Measurements from ENCODE around the gene TRMO.
A peak's percentile ranks its signal among the peaks of the same experiment; 100 is the strongest.

The TRMO gene

DNA sequence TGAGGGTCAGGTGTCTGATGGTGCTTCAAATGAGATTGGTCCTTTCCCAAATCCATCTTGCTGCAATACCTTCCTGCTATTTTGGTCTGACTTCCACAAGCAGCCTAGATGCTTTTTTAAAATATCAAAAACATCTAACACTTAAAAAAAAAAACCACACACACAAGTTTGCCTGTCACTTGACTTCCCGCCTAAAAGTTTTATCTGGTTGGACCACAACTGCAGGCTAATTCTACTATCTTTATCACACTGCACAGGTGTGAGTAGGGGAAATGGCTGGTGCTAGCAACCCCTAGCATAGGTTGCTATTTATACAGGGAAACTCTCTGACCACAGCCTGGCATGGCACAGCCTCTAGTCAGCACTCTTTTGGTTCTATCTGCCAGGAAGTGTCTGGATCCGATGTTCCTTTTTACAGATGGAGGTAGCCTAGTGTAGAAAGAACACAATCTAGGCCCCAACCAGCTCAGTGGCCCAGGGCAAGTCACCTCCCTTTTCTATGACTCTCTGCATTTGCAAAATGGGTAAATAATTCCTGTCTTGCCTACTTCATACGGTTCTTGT lies 15.9 kb upstream of the TRMO start, which contains the start of gene HEMGN:
Gene HEMGN, minus strand, starts transcription at position 92 of the 564 bp plus-strand sequence. Its CDS starts 36 bp downstream, at position 56.
- DNase-seq = peak; percentile 58 to 71

DNA sequence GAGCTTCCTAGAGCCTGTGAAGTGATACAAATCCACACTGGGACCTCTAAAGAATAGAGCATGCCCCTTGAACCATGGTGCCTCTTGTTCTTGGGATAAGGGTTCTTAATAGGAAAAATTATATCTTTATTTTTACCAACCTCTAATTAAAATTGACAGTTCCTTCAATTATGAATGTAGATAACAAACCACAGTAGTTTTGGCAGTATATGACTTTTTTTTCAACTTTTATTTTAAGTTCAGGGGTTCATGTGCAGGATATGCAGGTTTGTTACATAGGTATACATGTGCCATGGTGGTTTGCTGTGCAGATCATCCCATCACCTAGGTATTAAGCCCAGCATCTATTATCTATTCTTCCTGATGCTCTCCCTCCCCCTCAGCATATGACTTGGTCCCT lies 14.7 kb upstream of the TRMO start:
- DNase-seq = no peak

- DNase-seq = no peak
These were observed 13.0 kb upstream of the TRMO start for GRCh38 chr9:97935276-97935675.

GRCh38 chr9:97934321-97935115 lies 12.2 kb upstream of the TRMO start:
- no peak for DNase-seq

- no peak for DNase-seq
These were observed 11.1 kb upstream of the TRMO start for GRCh38 chr9:97933297-97933998.

GRCh38 chr9:97930972-97931371 lies 8.7 kb upstream of the TRMO start:
- DNase-seq = peak in 1 of 2 donors; percentile 26

GRCh38 chr9:97928986-97929604 lies 6.8 kb upstream of the TRMO start:
- no peak for DNase-seq

DNA sequence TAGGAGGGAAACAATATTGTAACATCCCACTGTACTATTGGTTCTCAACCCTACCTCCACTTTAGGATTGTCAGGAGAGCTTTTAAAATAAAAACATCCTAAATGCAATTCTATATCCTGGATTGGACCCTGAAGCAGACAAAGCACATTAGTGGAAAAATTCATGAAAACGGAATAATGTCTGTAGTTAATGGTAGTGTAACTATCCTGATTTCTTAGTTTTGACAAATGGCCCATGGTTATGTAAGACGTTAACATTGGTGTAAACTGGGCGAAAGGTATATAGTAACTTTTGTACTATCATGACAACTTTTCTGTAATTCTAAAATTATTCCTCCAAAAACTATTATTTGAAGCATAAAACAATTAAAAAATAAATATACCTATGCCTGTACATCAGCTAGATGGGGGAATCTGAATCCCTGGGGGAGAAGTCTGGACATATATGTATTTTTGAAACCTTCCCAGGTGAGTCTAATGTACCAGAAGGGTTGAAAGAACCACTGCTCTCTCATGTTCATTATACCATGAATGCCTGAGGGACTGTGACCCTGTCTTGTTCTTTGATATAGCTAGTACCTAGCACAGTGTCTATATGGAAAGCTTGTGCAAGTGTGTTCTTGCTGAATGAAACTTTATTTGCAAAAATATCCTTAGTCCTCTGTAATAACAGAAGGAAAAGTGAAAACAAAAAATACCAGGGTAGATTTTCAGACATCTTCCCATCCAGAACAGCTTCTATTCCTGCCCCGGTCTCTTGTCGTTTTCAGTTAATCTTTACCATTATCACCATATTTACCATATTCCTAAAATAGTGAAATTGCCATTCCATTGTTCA lies 3.4 kb upstream of the TRMO start:
- DNase-seq = no peak

- DNase-seq = no peak
These were observed 2.1 kb upstream of the TRMO start for GRCh38 chr9:97924386-97924785.

- peak; percentile 81 to 87 for DNase-seq
These were observed 1.3 kb upstream of the TRMO start for GRCh38 chr9:97923529-97924108.

DNA sequence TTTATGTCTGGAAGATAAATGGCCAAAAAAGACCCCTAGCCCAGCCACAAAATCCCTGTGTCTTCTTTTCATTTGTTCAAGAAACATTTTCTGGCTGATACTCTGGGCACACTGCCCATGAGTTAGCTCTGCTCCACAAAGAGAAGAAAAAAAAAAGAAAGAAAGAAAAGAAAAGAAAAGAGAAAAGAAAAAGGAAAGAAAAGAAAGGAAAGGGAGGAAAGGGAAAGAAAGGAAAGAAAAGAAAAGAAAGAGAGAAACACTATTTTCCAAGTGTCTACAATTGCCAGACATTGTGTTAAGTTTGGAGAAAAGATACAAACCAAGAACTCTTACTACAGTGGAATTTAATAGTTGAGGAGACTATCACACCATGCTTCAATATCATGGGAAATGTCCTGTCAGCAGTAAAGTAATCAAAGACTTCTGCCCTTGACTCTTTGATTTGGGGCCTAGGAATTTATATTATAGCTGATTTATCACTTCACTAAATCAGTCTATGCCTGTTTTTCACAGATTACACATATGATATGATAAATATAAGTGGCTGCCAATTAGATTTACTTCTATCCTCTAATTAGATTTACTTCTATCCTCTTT lies 3.0 kb downstream of the TRMO start:
- DNase-seq = no peak

DNA sequence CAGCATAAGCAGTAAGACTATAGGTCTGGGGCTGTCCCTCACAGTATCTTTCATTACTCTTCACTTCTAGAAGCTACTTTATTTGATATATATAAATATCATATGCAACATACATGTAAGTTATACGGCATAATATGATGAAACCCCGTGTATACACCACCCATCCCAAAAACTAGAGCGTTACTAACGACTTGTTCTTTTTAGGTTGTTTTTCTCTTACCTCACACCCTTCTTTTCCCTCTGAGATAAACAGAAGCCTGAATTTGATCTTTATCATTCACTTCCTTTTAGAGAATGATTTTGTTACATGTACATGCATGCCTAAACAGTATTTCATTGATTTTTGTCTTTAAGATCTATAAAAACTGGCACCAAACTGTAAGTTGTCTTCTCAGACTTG lies 3.7 kb downstream of the TRMO start:
- peak in 1 of 2 donors; percentile 61 for DNase-seq

GRCh38 chr9:97911970-97912369 lies 10.3 kb downstream of the TRMO start:
- no peak for DNase-seq

GRCh38 chr9:97911528-97911927 lies 10.8 kb downstream of the TRMO start:
- no peak for DNase-seq

GRCh38 chr9:97910357-97910756 lies 11.9 kb downstream of the TRMO start:
- DNase-seq = peak in 1 of 2 donors; percentile 25

DNA sequence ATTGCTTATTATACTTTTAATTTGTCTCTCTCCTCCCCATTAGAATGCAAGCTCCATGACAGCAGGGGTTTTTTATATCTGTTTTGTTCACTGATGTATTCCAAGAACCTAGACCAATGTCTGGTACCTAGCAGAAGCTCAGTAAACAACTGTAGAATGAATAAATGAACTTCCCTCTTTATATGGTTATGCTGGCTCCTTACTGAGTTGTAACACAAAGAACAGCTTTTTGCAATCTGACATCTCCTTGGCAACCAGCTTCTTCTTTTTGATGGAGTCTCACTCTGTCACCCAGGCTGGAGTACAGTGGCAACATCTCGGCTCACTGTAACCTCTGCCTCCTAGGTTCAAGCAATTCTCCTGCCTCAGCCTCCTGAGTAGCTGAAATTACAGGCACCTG lies 13.6 kb downstream of the TRMO start:
- peak; percentile 37 to 44 for DNase-seq

- DNase-seq = no peak
These were observed 14.7 kb downstream of the TRMO start for GRCh38 chr9:97907632-97908031.

- DNase-seq = peak; percentile 27 to 28
These were observed 15.3 kb downstream of the TRMO start for GRCh38 chr9:97907046-97907445.

GRCh38 chr9:97906236-97906831 lies 16.0 kb downstream of the TRMO start:
- DNase-seq = peak; percentile 62 to 72

DNA sequence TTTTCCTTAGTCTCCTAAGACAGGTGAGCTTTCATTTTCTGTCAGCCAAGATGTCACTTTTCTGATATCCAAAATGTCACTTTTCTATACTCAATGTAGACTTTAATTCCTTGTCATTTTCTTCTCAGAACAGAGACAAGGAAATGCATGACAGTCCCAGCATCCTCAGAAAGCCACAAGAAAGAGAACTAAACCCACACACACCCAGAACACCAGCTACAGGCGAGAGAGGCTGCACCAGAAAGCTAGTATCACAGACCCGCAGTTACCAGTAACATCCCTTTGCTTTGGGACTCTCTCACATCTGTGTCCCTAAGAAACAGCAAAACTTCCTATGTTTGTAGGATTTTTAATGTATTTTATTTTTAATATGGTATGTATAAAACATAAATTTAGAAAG lies 17.1 kb downstream of the TRMO start:
- peak; percentile 67 to 82 for DNase-seq

DNA sequence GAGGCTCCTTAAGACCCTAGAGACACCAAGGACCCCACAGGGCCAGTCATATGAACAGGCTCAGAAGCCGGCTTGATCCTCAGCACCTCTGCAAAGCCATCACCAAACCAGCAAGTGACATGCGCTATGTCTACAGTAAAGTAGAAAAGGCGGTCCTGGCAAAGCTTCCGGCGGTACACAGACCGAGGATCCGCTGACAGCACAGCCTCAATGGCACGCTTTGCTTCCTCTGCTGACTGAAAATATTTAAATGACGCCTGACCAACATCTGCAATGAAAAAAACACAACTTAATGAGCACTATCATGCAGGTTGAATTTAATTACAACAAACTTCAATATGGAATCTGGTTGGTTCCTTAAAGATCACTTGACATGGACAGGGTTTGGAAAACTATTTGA lies 17.6 kb downstream of the TRMO start:
- peak; percentile 52 to 62 for DNase-seq

Measured in CD4-positive, alpha-beta T cell treated with Interleukin-4 for 1 hour (primary cell).